GM18499 (cell line): ENCODE results near the gene RAB44.

Experiments used
- ATAC-seq: cut with Tn5 transposase; IDR thresholded peaks from one replicate; pipeline ENCODE4 v1.9.1; 2021; ENCODE audit warnings: moderate number of reproducible peaks; ENCODE audit not compliant: insufficient read depth, unreplicated experiment

The RAB44 gene

GRCh38 chr6:36666826-36667591 is 30.6 kb upstream of the RAB44 start:
- ATAC-seq, result peak; percentile 51

DNA sequence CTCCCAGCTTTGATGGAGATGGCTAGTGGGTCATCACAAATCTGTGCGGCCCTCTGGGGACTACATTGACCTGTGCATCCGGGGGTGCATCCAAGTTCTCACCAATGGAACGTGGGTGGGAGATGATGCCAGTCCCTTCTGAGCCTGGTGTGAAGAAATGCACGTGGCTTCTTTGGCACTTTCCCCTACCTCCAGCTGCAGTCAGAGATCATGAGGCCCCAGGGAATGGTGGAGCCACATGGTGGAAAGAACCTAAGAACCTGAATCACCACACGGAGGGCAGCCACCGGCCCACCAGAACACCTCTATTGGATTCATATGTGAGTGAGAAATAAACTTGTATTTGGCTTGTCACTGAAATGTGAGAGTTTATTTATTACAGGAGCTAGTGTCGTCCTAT is 29.0 kb upstream of the RAB44 start:
- no peak for ATAC-seq

GRCh38 chr6:36669002-36669401 is 28.6 kb upstream of the RAB44 start:
- no peak for ATAC-seq

DNA sequence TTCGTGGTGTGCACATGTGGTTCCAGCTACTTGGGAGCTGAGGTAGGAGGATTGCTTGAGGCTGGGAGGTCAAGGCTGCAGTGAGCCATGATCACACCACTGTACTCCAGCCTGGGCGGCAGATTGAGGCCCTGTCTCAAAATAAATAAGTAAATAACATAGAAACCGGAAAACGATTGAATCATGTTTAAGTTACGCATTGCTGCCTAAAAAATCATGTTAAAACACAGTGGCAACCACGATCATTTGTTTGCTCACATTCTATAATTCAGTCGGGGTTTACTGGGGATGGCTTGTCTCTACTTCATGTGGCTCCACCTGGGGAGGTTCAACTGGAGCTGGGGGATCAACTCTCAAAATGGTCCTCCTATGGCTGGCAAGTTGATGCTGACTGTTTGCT is 27.4 kb upstream of the RAB44 start:
- no peak for ATAC-seq

DNA sequence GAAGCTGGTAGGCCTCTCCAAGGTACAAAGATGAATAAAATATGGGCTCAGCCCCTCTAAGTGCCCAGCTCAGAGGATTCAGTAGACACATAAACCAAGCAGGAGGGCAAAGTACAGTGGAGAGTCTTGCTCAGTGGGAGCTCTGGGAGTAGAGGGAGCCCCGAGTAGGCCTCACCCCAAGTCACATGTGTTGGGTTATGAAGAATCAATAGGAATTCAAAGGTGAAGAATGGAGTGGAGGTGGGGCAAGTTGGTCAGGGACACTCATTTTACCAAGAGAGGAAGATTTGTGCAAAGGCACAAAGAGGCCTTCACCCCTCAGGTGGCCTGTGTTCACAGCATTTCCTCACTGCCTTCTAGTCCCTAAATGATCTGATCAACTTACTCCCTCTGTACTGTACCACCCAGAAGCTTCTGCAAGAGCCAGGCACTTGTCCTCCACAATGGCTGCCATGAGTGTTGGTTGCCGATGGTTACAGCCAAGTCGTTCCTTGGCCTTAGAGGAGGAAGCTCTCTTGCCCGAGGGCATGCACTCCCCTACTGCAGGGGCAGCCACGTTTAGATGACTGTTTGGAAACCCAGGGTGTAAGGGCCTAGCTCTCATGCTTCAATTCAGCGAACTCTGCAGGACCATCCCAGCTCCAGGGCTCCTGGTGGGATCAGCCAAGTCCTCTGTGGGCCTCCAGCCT is 25.8 kb upstream of the RAB44 start:
- ATAC-seq, result no peak

GRCh38 chr6:36673882-36674281 is 23.7 kb upstream of the RAB44 start:
- no peak for ATAC-seq

DNA sequence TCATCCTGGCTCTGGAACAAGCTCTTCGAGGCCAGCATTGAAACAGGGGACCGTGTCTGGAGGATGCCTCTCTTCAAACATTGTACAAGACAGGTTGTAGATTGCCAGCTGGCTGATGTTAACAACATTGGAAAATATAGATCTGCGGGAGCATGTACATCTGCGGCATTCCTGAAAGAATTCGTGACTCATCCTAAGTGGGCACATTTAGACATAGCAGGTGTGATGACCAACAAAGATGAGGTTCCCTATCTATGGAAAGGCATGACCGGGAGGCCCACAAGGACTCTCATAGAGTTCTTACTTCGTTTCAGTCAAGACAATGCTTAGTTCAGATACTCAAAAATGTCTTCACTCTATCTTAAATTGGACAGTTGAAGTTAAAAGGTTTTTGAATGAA is 22.7 kb upstream of the RAB44 start:
- no peak for ATAC-seq

DNA sequence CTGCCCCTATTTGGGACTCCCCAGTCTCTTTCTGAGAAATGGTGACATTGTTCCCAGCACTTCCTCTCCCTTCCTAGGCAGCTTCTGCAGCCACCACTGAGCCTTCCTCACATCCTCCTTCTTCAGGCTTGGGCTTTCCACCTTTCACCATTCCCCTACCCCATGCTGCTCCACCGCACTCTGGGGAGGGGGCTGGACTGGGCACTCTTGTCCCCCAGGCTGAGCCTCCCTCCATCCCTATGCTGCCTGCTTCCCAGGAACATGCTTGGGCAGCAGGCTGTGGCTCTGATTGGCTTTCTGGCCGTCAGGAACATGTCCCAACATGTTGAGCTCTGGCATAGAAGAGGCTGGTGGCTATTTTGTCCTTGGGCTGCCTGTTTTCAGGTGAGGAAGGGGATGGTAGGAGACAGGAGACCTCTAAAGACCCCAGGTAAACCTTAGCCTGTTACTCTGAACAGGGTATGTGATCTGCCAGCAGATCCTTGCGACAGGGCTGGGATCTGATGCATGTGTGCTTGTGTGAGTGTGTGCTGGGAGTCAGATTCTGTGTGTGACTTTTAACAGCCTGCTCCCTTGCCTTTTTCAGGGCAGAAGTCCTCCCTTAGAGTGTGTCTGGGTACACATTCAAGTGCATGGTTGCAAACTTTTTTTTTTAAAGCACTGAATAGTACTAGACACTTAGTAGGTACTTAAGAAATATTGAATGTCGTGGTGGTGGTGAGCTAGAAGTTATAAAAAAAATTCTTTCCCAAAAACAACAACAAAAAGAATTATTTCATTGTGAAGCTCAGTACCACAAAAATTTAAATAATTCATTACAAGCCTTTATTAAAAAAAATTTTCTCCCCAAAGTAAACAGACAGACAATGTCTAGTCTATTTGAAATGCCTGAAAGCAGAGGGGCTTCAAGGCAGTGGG is 21.2 kb upstream of the RAB44 start:
- no peak for ATAC-seq

DNA sequence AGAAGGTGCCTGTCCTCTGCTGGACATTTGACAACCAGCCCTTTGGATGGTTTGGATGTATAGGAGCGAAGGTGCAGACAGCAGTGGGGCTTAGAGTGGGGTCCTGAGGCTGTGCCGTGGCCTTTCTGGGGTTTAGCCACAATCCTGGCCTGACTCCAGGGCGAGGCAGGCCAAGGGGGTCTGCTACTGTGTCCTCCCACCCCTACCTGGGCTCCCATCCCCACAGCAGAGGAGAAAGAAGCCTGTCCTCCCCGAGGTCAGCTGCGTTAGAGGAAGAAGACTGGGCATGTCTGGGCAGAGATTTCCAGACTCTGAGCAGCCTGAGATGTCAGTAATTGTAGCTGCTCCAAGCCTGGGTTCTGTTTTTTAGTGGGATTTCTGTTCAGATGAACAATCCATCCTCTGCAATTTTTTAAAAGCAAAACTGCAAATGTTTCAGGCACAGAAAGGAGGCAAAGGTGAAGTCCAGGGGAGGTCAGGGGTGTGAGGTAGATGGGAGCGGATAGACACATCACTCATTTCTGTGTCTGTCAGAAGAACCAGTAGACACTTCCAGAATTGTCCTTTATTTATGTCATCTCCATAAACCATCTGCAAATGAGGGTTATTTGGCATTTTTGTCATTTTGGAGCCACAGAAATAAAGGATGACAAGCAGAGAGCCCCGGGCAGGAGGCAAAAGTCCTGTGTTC is 20.4 kb upstream of the RAB44 start:
- ATAC-seq, result no peak

DNA sequence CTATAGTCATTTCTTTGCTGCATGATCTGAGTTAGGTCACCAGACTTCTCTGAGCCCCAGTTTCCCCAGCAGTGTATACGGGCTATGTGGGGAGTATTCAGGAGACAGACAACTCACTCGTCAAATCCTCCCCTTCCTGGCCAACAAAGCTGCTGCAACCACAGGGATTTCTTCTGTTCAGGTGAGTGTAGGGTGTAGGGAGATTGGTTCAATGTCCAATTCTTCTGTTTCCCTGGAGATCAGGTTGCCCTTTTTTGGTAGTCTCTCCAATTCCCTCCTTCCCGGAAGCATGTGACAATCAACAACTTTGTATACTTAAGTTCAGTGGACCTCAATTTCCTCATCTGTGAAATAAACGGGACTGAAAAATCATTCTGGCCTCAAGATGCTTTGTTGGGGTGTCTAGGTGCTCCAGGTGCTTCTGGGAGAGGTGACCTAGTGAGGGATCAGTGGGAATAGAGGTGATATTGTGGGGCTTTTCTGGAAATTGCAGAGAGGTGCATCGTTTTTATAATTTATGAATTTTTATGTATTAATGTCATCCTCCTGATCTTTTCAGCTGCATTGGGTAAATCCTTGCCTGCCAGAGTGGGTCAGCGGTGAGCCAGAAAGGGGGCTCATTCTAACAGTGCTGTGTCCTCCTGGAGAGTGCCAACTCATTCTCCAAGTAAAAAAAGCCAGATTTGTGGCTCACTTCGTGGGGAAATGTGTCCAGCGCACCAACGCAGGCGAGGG is 19.7 kb upstream of the RAB44 start:
- no peak for ATAC-seq

GRCh38 chr6:36678488-36679042 is 19.1 kb upstream of the RAB44 start, which contains the start of gene CDKN1A:
TSS of gene CDKN1A (plus strand) at chr6:36678714. CDS start at chr6:36684102, 5,388 bp downstream.
- ATAC-seq, result no peak

- ATAC-seq, result no peak
These were observed 18.4 kb upstream of the RAB44 start for GRCh38 chr6:36679043-36679833.

GRCh38 chr6:36682328-36683144 is 15.1 kb upstream of the RAB44 start:
- no peak for ATAC-seq

DNA sequence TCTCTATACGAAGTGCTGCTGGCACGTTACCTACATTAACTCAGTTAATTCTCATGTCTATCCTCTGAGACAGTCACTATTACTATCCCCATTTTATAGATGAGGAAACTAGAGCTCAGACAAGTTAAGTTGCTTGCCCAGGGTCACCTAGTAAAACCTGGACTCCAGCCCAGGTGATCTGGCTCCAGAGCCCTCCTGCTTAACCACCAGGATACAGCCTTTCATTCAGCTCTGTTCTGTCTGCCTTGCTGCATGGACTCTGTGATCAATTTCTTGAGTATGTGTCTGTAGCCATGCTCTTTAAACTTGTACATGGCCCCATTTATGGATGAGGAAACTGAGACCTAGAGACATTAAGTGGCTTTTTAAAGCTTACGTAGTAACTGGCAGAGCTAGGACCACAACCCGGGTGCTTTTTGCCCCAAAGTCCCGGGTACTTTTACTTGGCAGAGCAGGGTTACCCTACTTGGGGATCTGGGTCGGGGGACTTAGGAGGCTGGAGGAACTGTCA is 14.4 kb upstream of the RAB44 start:
- no peak for ATAC-seq

DNA sequence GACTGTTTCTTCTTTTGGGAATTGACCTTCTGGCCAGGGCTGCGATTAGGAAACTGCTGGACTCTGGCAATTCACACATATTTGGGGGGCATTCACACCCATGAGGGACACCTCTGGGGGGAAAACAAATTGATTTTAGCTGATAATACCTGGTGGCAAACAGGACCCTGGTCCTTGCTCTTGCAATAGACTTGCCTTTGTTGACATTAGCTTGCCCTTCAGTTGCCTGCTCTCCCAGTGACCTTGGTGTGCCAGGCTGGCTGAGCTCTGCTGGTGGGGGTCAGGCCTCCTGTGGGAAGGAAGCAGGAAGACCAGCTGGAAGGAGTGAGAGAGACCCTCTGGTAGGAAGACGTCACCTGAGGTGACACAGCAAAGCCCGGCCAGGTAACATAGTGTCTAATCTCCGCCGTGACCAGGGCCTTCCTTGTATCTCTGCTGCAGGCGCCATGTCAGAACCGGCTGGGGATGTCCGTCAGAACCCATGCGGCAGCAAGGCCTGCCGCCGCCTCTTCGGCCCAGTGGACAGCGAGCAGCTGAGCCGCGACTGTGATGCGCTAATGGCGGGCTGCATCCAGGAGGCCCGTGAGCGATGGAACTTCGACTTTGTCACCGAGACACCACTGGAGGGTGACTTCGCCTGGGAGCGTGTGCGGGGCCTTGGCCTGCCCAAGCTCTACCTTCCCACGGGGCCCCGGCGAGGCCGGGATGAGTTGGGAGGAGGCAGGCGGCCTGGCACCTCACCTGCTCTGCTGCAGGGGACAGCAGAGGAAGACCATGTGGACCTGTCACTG is 13.8 kb upstream of the RAB44 start:
- no peak for ATAC-seq

DNA sequence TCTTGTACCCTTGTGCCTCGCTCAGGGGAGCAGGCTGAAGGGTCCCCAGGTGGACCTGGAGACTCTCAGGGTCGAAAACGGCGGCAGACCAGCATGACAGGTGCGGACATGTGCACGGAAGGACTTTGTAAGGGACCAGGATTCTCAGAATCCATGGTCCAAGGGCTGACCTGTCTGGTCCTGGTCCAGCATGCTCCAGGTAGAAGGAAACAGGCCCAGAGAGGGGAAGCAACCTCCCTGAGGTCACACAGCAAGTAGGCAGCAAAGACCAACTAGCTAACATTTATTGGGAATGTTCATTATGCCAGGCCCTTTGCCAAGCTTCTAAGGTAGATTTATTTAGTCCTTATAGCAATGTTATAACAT is 13.2 kb upstream of the RAB44 start:
- no peak for ATAC-seq
